Gastroesophageal sphincter (tissue), 3 donors: ENCODE measurements around the gene CCNC.

ENCODE experiments used
- POLR2A ChIP-seq, 2 donors: fragments of 450-650 bp; IDR thresholded peaks; one replicate each; pipeline ENCODE4 v1.6.1; 2017; ENCODE audit warnings: antibody characterized with exemption in 2 of 2, mild to moderate bottlenecking in 2 of 2, moderate library complexity in 1 of 2
- POLR2AphosphoS5 ChIP-seq: sonication (generic); formaldehyde crosslinking; IDR thresholded peaks from one replicate; pipeline ENCODE4 v1.6.1; 2017; ENCODE audit warnings: antibody characterized with exemption
- TF ChIP-seq, protein P1 (sequence below), 4 experiments: fragments of 200-600 bp in 2 of 4; fragments of 450-650 bp in 2 of 4; sonication (generic) in 1 of 4; IDR thresholded peaks; one replicate each; pipeline ENCODE4 v1.5.1; 2017 to 2019; ENCODE audit warnings: antibody characterized with exemption in 4 of 4, mild to moderate bottlenecking in 2 of 4, moderate library complexity in 2 of 4

GRCh38 chr6:99611148-99611547, 42.7 kb upstream of the CCNC start:
- TF ChIP-seq POLR2A (IDR thresholded peaks at IDR 0.05) = no peak
- TF ChIP-seq, protein P1, sequence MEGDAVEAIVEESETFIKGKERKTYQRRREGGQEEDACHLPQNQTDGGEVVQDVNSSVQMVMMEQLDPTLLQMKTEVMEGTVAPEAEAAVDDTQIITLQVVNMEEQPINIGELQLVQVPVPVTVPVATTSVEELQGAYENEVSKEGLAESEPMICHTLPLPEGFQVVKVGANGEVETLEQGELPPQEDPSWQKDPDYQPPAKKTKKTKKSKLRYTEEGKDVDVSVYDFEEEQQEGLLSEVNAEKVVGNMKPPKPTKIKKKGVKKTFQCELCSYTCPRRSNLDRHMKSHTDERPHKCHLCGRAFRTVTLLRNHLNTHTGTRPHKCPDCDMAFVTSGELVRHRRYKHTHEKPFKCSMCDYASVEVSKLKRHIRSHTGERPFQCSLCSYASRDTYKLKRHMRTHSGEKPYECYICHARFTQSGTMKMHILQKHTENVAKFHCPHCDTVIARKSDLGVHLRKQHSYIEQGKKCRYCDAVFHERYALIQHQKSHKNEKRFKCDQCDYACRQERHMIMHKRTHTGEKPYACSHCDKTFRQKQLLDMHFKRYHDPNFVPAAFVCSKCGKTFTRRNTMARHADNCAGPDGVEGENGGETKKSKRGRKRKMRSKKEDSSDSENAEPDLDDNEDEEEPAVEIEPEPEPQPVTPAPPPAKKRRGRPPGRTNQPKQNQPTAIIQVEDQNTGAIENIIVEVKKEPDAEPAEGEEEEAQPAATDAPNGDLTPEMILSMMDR (IDR thresholded peaks at IDR 0.05) = no peak
- TF ChIP-seq POLR2AphosphoS5 = no peak
